GM12878 (cell line): ENCODE results near the gene DCUN1D3. TPM values are rescaled to one million over a fixed set of nuclear protein-coding genes. Genes with fewer than 3 reads are reported as not detected.

ENCODE experiments used
- ATAC-seq: fragments of 200-7000 bp; cut with Tn5 transposase; 3 replicates; pipeline ENCODE4 v1.9.1; 2020; ENCODE audit warnings: mild to moderate bottlenecking, moderate library complexity
- BruUV-seq: library from RNA; stranded (reverse); fragments of 400-500 nt; replicated peaks from 2 replicates; lab custom pipeline; 2021; lab: Mats Ljungman, UMichigan
- CTCF ChIA-PET: fragments of 300-600 bp; sonication (Branson Sonifier 250); formaldehyde crosslinking; extraction: SDS; loops from one replicate; lab custom pipeline; 2021; ENCODE audit warnings: inconsistent platforms; lab: Yijun Ruan, JAX
- POLR2A ChIA-PET: fragments of 350-600 bp; formaldehyde crosslinking; extraction: SDS; loops from one replicate; lab custom pipeline; 2021; ENCODE audit warnings: inconsistent platforms; lab: Charles Lee
- RAD21 ChIA-PET: fragments of 300-600 bp; sonication (Branson Sonifier 250); formaldehyde crosslinking; loops from one replicate; lab custom pipeline; 2023; ENCODE audit warnings: antibody characterized with exemption; ENCODE audit not compliant: unreplicated experiment; lab: Charles Lee
- SMC1A ChIA-PET: fragments of 300-600 bp; sonication (Branson Sonifier 250); formaldehyde crosslinking; loops from one replicate; lab custom pipeline; 2023; ENCODE audit not compliant: unreplicated experiment, uncharacterized antibody; lab: Charles Lee
- DNase-seq: peaks from one replicate; pipeline ENCODE4 v3.0.0-alpha.2; 2011; ENCODE audit warnings: low read depth, low spot score
- FAIRE-seq: peaks from 3 replicates; lab custom pipeline; 2011; peaks lifted over from hg19 to GRCh38; lab: Jason Lieb, UNC
- H2AFZ ChIP-seq: 2 replicates; pipeline ENCODE4 v1.6.0; 2011; ENCODE audit warnings: low read depth, low read length, control low read depth; ENCODE audit not compliant: control insufficient read depth
- H3K27ac ChIP-seq: 2 replicates; pipeline ENCODE4 v1.5.1; 2011; ENCODE audit warnings: control low read depth; ENCODE audit not compliant: control insufficient read depth, insufficient read depth
- H3K27me3 ChIP-seq, 2 experiments: replicated peaks in 1 of 2; 2 replicates each; pipeline versions ENCODE4 v1.6.0 to v1.6.1; 2011; ENCODE audit warnings: low read length in 1 of 2; ENCODE audit not compliant: control insufficient read depth in 2 of 2, insufficient read depth in 2 of 2
- H3K36me3 ChIP-seq, 2 experiments: 2 replicates each; pipeline ENCODE4 v1.5.1; 2011; ENCODE audit warnings: low read length in 1 of 2; ENCODE audit not compliant: control insufficient read depth in 2 of 2, insufficient read depth in 2 of 2
- H3K4me1 ChIP-seq: 2 replicates; pipeline ENCODE4 v1.6.1; 2011; ENCODE audit warnings: mild to moderate bottlenecking, low read length, moderate library complexity, mixed read lengths; ENCODE audit not compliant: control insufficient read depth, insufficient read depth
- H3K4me2 ChIP-seq: 2 replicates; pipeline ENCODE4 v1.6.0; 2011; ENCODE audit warnings: control low read depth; ENCODE audit not compliant: control insufficient read depth, insufficient read depth
- H3K4me3 ChIP-seq: fragments of 200-600 bp; sonication (generic); 2 replicates; pipeline ENCODE4 v1.5.1; 2016
- H3K79me2 ChIP-seq: 2 replicates; pipeline ENCODE4 v1.6.0; 2011; ENCODE audit warnings: low read length; ENCODE audit not compliant: control insufficient read depth, insufficient read depth
- H3K9ac ChIP-seq: 2 replicates; pipeline ENCODE4 v1.8.0; 2011; ENCODE audit warnings: low read length, control low read depth, mixed read lengths; ENCODE audit not compliant: control insufficient read depth, insufficient read depth
- H3K9me3 ChIP-seq: replicated peaks from 3 replicates; pipeline ENCODE4 v1.5.1; 2011; ENCODE audit warnings: mild to moderate bottlenecking, low read length; ENCODE audit not compliant: control insufficient read depth, insufficient read depth
- H4K20me1 ChIP-seq: 2 replicates; pipeline ENCODE4 v1.6.0; 2011; ENCODE audit not compliant: control insufficient read depth, insufficient read depth
- NR2F1 ChIP-seq: fragments of 450-650 bp; conservative IDR thresholded peaks from 2 replicates; pipeline ENCODE4 v1.6.1; 2017; ENCODE audit warnings: mild to moderate bottlenecking
- WGBS: methylation state at CpG from one replicate; pipeline ENCODE4 v1.1.6; 2016; ENCODE audit warnings: low lambda C conversion rate; ENCODE audit not compliant: insufficient replicate concordance, insufficient coverage; ENCODE audit errors: missing lambda C conversion rate; 5-methylcytosine and 5-hydroxymethylcytosine counted together
- in situ Hi-C: fragments of 300-500 bp; cut with MboI; formaldehyde crosslinking; loops from 9 replicates; pipeline ENCODE4 v1.14.3; 2018; ENCODE audit warnings: mixed read lengths
- intact Hi-C: fragments of 100-400 bp; cut with micrococcal nuclease; formaldehyde crosslinking; loops from one replicate; pipeline ENCODE4 v1.14.2; 2022; ENCODE audit not compliant: unreplicated experiment
- polyA plus RNA-seq, 11 experiments: library from polyadenylated mRNA; depleted of rRNA in 4 of 11; unstranded in 6 of 11; stranded (reverse) in 5 of 11; fragments of >200 nt; fragmentation: Nextera tagmentation in 4 of 11; fragmentation: Illumina TruSeq in 1 of 11; extraction: Ambion mirVana in 4 of 11; extraction: Trizol in 1 of 11; gene quantifications; 1 replicate in 1 of 11; 2 replicates in 10 of 11; pipeline versions ENCODE4 v1.2.1 to v1.2.3, GENCODE V29; 2011 to 2016; ENCODE audit warnings: inconsistent platforms in 2 of 11, missing spikeins in 2 of 11, low read depth in 1 of 11
- total RNA-seq, 4 experiments: library from RNA; depleted of rRNA in 3 of 4; stranded (reverse); fragments of >200 nt in 3 of 4; fragmentation: Illumina TruSeq in 1 of 4; extraction: Trizol in 1 of 4; gene quantifications; 2 replicates each; pipeline versions ENCODE4 v1.2.1 to v1.2.3, GENCODE V29; 2013 to 2021
- TF ChIP-seq, protein P1 (sequence below): fragments of 450-650 bp; IDR thresholded peaks from 2 replicates; pipeline ENCODE4 v1.6.1; 2017; ENCODE audit warnings: mild to moderate bottlenecking, moderate library complexity

Gene DCUN1D3
- total and polyA plus RNA-seq, 10 of the 15 experiments (the other 5 are each of a cell fraction or from before 2014, with no cell fraction given) = 0.47 to 4.5 (median 1.9) TPM

DNA sequence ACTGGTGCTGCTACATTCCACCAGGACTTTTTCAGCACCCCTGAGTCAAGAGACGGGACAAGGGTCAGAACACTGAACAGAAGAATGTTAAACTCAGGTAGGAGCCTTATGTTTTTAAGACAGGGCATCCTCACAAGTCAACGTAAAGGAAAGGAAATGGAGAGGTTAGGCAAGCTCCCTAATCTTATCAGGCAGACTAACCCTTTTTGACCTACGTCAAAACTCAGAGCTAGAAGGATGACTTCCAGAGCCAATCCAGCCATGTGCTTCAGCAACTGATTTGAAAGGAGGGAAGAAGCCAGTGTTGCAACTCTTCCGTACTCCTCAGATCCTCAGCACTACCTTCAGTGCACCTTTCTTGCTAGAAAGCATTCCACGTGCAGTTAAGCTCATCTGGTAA is 47.0 kb downstream of the DCUN1D3 start:
- no peak for ATAC-seq
- intact Hi-C loops (loop anchor here (10.0 kb wide), 1 partner anchor 92 kb away; no protein-coding TSS in a partner anchor), in situ Hi-C loops (loop anchor here (5.0 kb wide), 2 partner anchors 149 to 229 kb away; no protein-coding TSS in a partner anchor)
- FAIRE-seq = no peak
- no peaks in the 10 kb centered on the region for H3K79me2 ChIP-seq
- POLR2A ChIA-PET = interaction anchor here (0.5 kb wide), 1 partner anchor 228 kb away, joined by 3 read pairs; no protein-coding TSS in a partner anchor
- no peak overlapping the region for H3K27ac ChIP-seq
- no peaks in the 10 kb centered on the region for H3K4me1 ChIP-seq
- no peak overlapping the region for H3K9ac ChIP-seq
- CTCF ChIA-PET = interaction anchor here (0.9 to 5.6 kb wide), 9 partner anchors 12 to 231 kb away, joined by 3 to 56 read pairs (median 4); partner anchors contain the start of genes ERI2 and REXO5
- no peak overlapping the region for H3K4me2 ChIP-seq
- no peaks in the 10 kb centered on the region for H3K27me3 ChIP-seq
- no peak overlapping the region for H2AFZ ChIP-seq
- no peak overlapping the region for H3K4me3 ChIP-seq
- 0 out of 4 replicates have a peak, but pooled peaks cover 0 to 2% of the 10 kb centered on the region in 2 experiments for H3K36me3 ChIP-seq
- no TSS peak for BruUV-seq
- H3K9me3 ChIP-seq = no peaks in the 10 kb centered on the region
- WGBS = 97% methylated on average over 5 of the region's 5 CpGs
- SMC1A ChIA-PET = interaction anchor here (0.9 to 6.7 kb wide), 12 partner anchors 11 to 229 kb away, joined by 3 to 50 read pairs (median 4); partner anchors contain the start of genes DCUN1D3 and LYRM1
- no peak for TF ChIP-seq NR2F1
- TF ChIP-seq, protein P1, sequence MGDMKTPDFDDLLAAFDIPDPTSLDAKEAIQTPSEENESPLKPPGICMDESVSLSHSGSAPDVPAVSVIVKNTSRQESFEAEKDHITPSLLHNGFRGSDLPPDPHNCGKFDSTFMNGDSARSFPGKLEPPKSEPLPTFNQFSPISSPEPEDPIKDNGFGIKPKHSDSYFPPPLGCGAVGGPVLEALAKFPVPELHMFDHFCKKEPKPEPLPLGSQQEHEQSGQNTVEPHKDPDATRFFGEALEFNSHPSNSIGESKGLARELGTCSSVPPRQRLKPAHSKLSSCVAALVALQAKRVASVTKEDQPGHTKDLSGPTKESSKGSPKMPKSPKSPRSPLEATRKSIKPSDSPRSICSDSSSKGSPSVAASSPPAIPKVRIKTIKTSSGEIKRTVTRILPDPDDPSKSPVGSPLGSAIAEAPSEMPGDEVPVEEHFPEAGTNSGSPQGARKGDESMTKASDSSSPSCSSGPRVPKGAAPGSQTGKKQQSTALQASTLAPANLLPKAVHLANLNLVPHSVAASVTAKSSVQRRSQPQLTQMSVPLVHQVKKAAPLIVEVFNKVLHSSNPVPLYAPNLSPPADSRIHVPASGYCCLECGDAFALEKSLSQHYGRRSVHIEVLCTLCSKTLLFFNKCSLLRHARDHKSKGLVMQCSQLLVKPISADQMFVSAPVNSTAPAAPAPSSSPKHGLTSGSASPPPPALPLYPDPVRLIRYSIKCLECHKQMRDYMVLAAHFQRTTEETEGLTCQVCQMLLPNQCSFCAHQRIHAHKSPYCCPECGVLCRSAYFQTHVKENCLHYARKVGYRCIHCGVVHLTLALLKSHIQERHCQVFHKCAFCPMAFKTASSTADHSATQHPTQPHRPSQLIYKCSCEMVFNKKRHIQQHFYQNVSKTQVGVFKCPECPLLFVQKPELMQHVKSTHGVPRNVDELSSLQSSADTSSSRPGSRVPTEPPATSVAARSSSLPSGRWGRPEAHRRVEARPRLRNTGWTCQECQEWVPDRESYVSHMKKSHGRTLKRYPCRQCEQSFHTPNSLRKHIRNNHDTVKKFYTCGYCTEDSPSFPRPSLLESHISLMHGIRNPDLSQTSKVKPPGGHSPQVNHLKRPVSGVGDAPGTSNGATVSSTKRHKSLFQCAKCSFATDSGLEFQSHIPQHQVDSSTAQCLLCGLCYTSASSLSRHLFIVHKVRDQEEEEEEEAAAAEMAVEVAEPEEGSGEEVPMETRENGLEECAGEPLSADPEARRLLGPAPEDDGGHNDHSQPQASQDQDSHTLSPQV = no peak
- RAD21 ChIA-PET = interaction anchor here (0.7 to 1.6 kb wide), 4 partner anchors 13 to 231 kb away, joined by 3 to 8 read pairs (median 4); no protein-coding TSS in a partner anchor
- no peak for DNase-seq
- no peaks in the 10 kb centered on the region for H4K20me1 ChIP-seq
